GM12878 (cell line): ENCODE measurements around the gene SLC3A2. TPM values are rescaled to one million over a fixed set of nuclear protein-coding genes. Genes with fewer than 3 reads are reported as not detected.

Experiments used
- ATAC-seq: fragments of 200-7000 bp; cut with Tn5 transposase; 3 replicates; pipeline ENCODE4 v1.9.1; 2020; ENCODE audit warnings: mild to moderate bottlenecking, moderate library complexity
- BruUV-seq: library from RNA; stranded (reverse); fragments of 400-500 nt; replicated peaks from 2 replicates; lab custom pipeline; 2021; lab: Mats Ljungman, UMichigan
- CTCF ChIA-PET: fragments of 300-600 bp; sonication (Branson Sonifier 250); formaldehyde crosslinking; extraction: SDS; loops from one replicate; lab custom pipeline; 2021; ENCODE audit warnings: inconsistent platforms; lab: Yijun Ruan, JAX
- POLR2A ChIA-PET: fragments of 350-600 bp; formaldehyde crosslinking; extraction: SDS; loops from one replicate; lab custom pipeline; 2021; ENCODE audit warnings: inconsistent platforms; lab: Charles Lee
- RAD21 ChIA-PET: fragments of 300-600 bp; sonication (Branson Sonifier 250); formaldehyde crosslinking; loops from one replicate; lab custom pipeline; 2023; ENCODE audit warnings: antibody characterized with exemption; ENCODE audit not compliant: unreplicated experiment; lab: Charles Lee
- SMC1A ChIA-PET: fragments of 300-600 bp; sonication (Branson Sonifier 250); formaldehyde crosslinking; loops from one replicate; lab custom pipeline; 2023; ENCODE audit not compliant: unreplicated experiment, uncharacterized antibody; lab: Charles Lee
- DNase-seq: peaks from one replicate; pipeline ENCODE4 v3.0.0-alpha.2; 2011; ENCODE audit warnings: low read depth, low spot score
- FAIRE-seq: peaks from 3 replicates; lab custom pipeline; 2011; peaks lifted over from hg19 to GRCh38; lab: Jason Lieb, UNC
- H2AFZ ChIP-seq: 2 replicates; pipeline ENCODE4 v1.6.0; 2011; ENCODE audit warnings: low read depth, low read length, control low read depth; ENCODE audit not compliant: control insufficient read depth
- H3K27ac ChIP-seq: 2 replicates; pipeline ENCODE4 v1.5.1; 2011; ENCODE audit warnings: control low read depth; ENCODE audit not compliant: control insufficient read depth, insufficient read depth
- H3K27me3 ChIP-seq, 2 experiments: replicated peaks in 1 of 2; 2 replicates each; pipeline versions ENCODE4 v1.6.0 to v1.6.1; 2011; ENCODE audit warnings: low read length in 1 of 2; ENCODE audit not compliant: control insufficient read depth in 2 of 2, insufficient read depth in 2 of 2
- H3K36me3 ChIP-seq, 2 experiments: 2 replicates each; pipeline ENCODE4 v1.5.1; 2011; ENCODE audit warnings: low read length in 1 of 2; ENCODE audit not compliant: control insufficient read depth in 2 of 2, insufficient read depth in 2 of 2
- H3K4me1 ChIP-seq: 2 replicates; pipeline ENCODE4 v1.6.1; 2011; ENCODE audit warnings: mild to moderate bottlenecking, low read length, moderate library complexity, mixed read lengths; ENCODE audit not compliant: control insufficient read depth, insufficient read depth
- H3K4me2 ChIP-seq: 2 replicates; pipeline ENCODE4 v1.6.0; 2011; ENCODE audit warnings: control low read depth; ENCODE audit not compliant: control insufficient read depth, insufficient read depth
- H3K4me3 ChIP-seq: fragments of 200-600 bp; sonication (generic); 2 replicates; pipeline ENCODE4 v1.5.1; 2016
- H3K79me2 ChIP-seq: 2 replicates; pipeline ENCODE4 v1.6.0; 2011; ENCODE audit warnings: low read length; ENCODE audit not compliant: control insufficient read depth, insufficient read depth
- H3K9ac ChIP-seq: 2 replicates; pipeline ENCODE4 v1.8.0; 2011; ENCODE audit warnings: low read length, control low read depth, mixed read lengths; ENCODE audit not compliant: control insufficient read depth, insufficient read depth
- H3K9me3 ChIP-seq: replicated peaks from 3 replicates; pipeline ENCODE4 v1.5.1; 2011; ENCODE audit warnings: mild to moderate bottlenecking, low read length; ENCODE audit not compliant: control insufficient read depth, insufficient read depth
- H4K20me1 ChIP-seq: 2 replicates; pipeline ENCODE4 v1.6.0; 2011; ENCODE audit not compliant: control insufficient read depth, insufficient read depth
- CBFB ChIP-seq: IDR thresholded peaks from 2 replicates; pipeline ENCODE4 v1.6.1; 2016; ENCODE audit warnings: antibody characterized with exemption, low read depth
- DPF2 ChIP-seq: fragments of 450-650 bp; IDR thresholded peaks from 2 replicates; pipeline ENCODE4 v1.6.1; 2017; ENCODE audit warnings: mild to moderate bottlenecking
- EED ChIP-seq: sonication (generic); IDR thresholded peaks from 2 replicates; pipeline ENCODE4 v1.6.1; 2016; ENCODE audit warnings: antibody characterized with exemption, low read depth
- IKZF1 ChIP-seq: fragments of 450-650 bp; conservative IDR thresholded peaks from 2 replicates; pipeline ENCODE4 v1.6.1; 2017; ENCODE audit warnings: antibody characterized with exemption, mild to moderate bottlenecking
- IKZF2 ChIP-seq, 2 experiments: fragments of 450-650 bp; IDR thresholded peaks; 2 replicates each; pipeline ENCODE4 v1.6.1; 2017; ENCODE audit warnings: mild to moderate bottlenecking in 2 of 2, moderate library complexity in 2 of 2
- IRF4 ChIP-seq: IDR thresholded peaks from 2 replicates; pipeline ENCODE4 v1.6.1; 2011; ENCODE audit warnings: low read depth, low read length
- JUNB ChIP-seq: IDR thresholded peaks from 2 replicates; pipeline ENCODE4 v1.6.1; 2016; ENCODE audit warnings: antibody characterized with exemption, mild to moderate bottlenecking
- NR2C2 ChIP-seq: IDR thresholded peaks from 2 replicates; pipeline ENCODE4 v1.6.1; 2011; ENCODE audit warnings: borderline replicate concordance, low read depth; ENCODE audit not compliant: control insufficient read depth, insufficient read length
- RUNX3 ChIP-seq: IDR thresholded peaks from 2 replicates; pipeline ENCODE4 v1.6.1; 2012; ENCODE audit warnings: low read length, inconsistent platforms
- SMARCA5 ChIP-seq: fragments of 450-650 bp; IDR thresholded peaks from 2 replicates; pipeline ENCODE4 v1.6.1; 2017; ENCODE audit warnings: mild to moderate bottlenecking
- ZNF274 ChIP-seq: IDR thresholded peaks from one replicate; pipeline ENCODE4 v1.8.0; 2011; ENCODE audit not compliant: insufficient read length, insufficient read depth
- ZNF384 ChIP-seq: IDR thresholded peaks from 2 replicates; pipeline ENCODE4 v1.6.1; 2012; ENCODE audit warnings: low read depth, mild to moderate bottlenecking, low read length, improper control_type of control experiment, borderline replicate concordance
- ZNF592 ChIP-seq: fragments of 450-650 bp; IDR thresholded peaks from 2 replicates; pipeline ENCODE4 v1.6.1; 2017; ENCODE audit warnings: mild to moderate bottlenecking, moderate library complexity
- ZNF687 ChIP-seq: fragments of 450-650 bp; IDR thresholded peaks from 2 replicates; pipeline ENCODE4 v1.6.1; 2017; ENCODE audit warnings: mild to moderate bottlenecking, moderate library complexity
- WGBS: methylation state at CpG from one replicate; pipeline ENCODE4 v1.1.6; 2016; ENCODE audit warnings: low lambda C conversion rate; ENCODE audit not compliant: insufficient replicate concordance, insufficient coverage; ENCODE audit errors: missing lambda C conversion rate; 5-methylcytosine and 5-hydroxymethylcytosine counted together
- in situ Hi-C: fragments of 300-500 bp; cut with MboI; formaldehyde crosslinking; loops from 9 replicates; pipeline ENCODE4 v1.14.3; 2018; ENCODE audit warnings: mixed read lengths
- intact Hi-C: fragments of 100-400 bp; cut with micrococcal nuclease; formaldehyde crosslinking; loops from one replicate; pipeline ENCODE4 v1.14.2; 2022; ENCODE audit not compliant: unreplicated experiment
- polyA plus RNA-seq, 11 experiments: library from polyadenylated mRNA; depleted of rRNA in 4 of 11; unstranded in 6 of 11; stranded (reverse) in 5 of 11; fragments of >200 nt; fragmentation: Nextera tagmentation in 4 of 11; fragmentation: Illumina TruSeq in 1 of 11; extraction: Ambion mirVana in 4 of 11; extraction: Trizol in 1 of 11; gene quantifications; 1 replicate in 1 of 11; 2 replicates in 10 of 11; pipeline versions ENCODE4 v1.2.1 to v1.2.3, GENCODE V29; 2011 to 2016; ENCODE audit warnings: inconsistent platforms in 2 of 11, missing spikeins in 2 of 11, low read depth in 1 of 11
- total RNA-seq, 4 experiments: library from RNA; depleted of rRNA in 3 of 4; stranded (reverse); fragments of >200 nt in 3 of 4; fragmentation: Illumina TruSeq in 1 of 4; extraction: Trizol in 1 of 4; gene quantifications; 2 replicates each; pipeline versions ENCODE4 v1.2.1 to v1.2.3, GENCODE V29; 2013 to 2021

Gene SLC3A2
- total and polyA plus RNA-seq, 10 of the 15 experiments (the other 5 are each of a cell fraction or from before 2014, with no cell fraction given), result 6.9 to 158 (median 106) TPM

- SMC1A ChIA-PET, result interaction anchor here (0.6 to 3.5 kb wide), 24 partner anchors 8 to 895 kb away, joined by 3 to 33 read pairs (median 4); partner anchors contain the start of genes C11orf98, CSKMT, LBHD1 and SLC3A2
- in situ Hi-C loops (loop anchor here (10.0 kb wide), 1 partner anchor 436 kb away; no protein-coding TSS in a partner anchor), intact Hi-C loops (loop anchor here (5.0 to 10.0 kb wide), 4 partner anchors 189 to 466 kb away; partner anchors contain the start of genes LBHD1, TUT1 and UQCC3)
- peak overlapping the region; percentile 93 for H3K4me2 ChIP-seq
- no peak overlapping the region for H2AFZ ChIP-seq
- no peak for FAIRE-seq
- H3K4me3 ChIP-seq, result peak overlapping the region; percentile 28; the same call in 1 of the 2 replicates
- 19% methylated on average over 5 of the region's 5 CpGs for WGBS
- H3K27ac ChIP-seq, result peak overlapping the region; percentile 61
- no peaks in the 10 kb centered on the region for H3K9me3 ChIP-seq
- peak; percentile 72 for ATAC-seq
- no peaks in the 10 kb centered on the region; a peak in 1 of 4 replicates for H3K36me3 ChIP-seq
- peaks cover 23% of the 10 kb centered on the region for H3K4me1 ChIP-seq
- CTCF ChIA-PET, result interaction anchor here (0.8 to 8.0 kb wide), 20 partner anchors 7 to 466 kb away, joined by 3 to 131 read pairs (median 6); partner anchors contain the start of genes POLR2G, SLC3A2, TAF6L and TEX54
- no peaks in the 10 kb centered on the region for H4K20me1 ChIP-seq
- DNase-seq, result no peak
- no peaks in the 10 kb centered on the region for H3K27me3 ChIP-seq
- peak overlapping the region; percentile 52; the same call in 1 of the 2 replicates for H3K9ac ChIP-seq
- peaks cover 88% of the 10 kb centered on the region for H3K79me2 ChIP-seq
- RAD21 ChIA-PET, result interaction anchor here (0.7 to 3.9 kb wide), 11 partner anchors 9 to 436 kb away, joined by 3 to 57 read pairs (median 3); partner anchors contain the start of genes STX5, TMEM179B, WDR74 and ZBTB3
- POLR2A ChIA-PET, result interaction anchor here (0.5 to 4.1 kb wide), 17 partner anchors 9 to 308 kb away, joined by 3 to 44 read pairs (median 5); partner anchors contain the start of genes C11orf98, CSKMT, HNRNPUL2 and NXF1
- no TSS peak for BruUV-seq
- TF ChIP-seq IKZF1 (peak; percentile 54; the same call in 1 of the 2 replicates), ZNF592 (no peak), IRF4 (no peak), ZNF384 (peak; percentile 69), IKZF2 (IDR thresholded peaks at IDR 0.05) (peak in 1 of 2 experiments; percentile 48; a peak in 2 of 4 replicates), NR2C2 (no peak), ZNF687 (0 out of 2 replicates have a peak, but pooled peaks have one; percentile 4), RUNX3 (peak; percentile 91), JUNB (peak; percentile 77), ZNF274 (no peak), EED (peak; percentile 57; the same call in 1 of the 2 replicates), SMARCA5 (peak; percentile 36; the same call in 1 of the 2 replicates), DPF2 (0 out of 2 replicates have a peak, but pooled peaks have one; percentile 41), CBFB (0 out of 2 replicates have a peak, but pooled peaks have one; percentile 27)
These were observed 19.7 kb upstream of the SLC3A2 start for GRCh38 chr11:62860835-62861563.
